ENCODE data around the gene SLC1A7. TPM values are rescaled to one million over a fixed set of nuclear protein-coding genes. Genes with fewer than 3 reads are reported as not detected.

Gene SLC1A7
- total and polyA plus RNA-seq, 2 of the 13 experiments (the other 11 are each of a cell fraction or from before 2014, with no cell fraction given) = 0.04 to 2.0 TPM

- TF ChIP-seq ZNF281 (CRISPR knock-in tag; IDR thresholded peaks at IDR 0.05; ENCODE audit: borderline replicate concordance) (peak; percentile 22; the same call in 1 of the 2 replicates), ZFP90 (CRISPR knock-in tag; IDR thresholded peaks at IDR 0.05; ENCODE audit: borderline replicate concordance) (no peak), NFYB (CRISPR knock-in tag; IDR thresholded peaks at IDR 0.05) (no peak), EP300 (IDR thresholded peaks at IDR 0.05; ENCODE audit: low read depth in 2 of 2, low read length in 2 of 2) (peak in 1 of 2 experiments; percentile 56; a peak in 3 of 4 replicates), EP300 (CRISPR knock-in tag; IDR thresholded peaks at IDR 0.05; ENCODE audit: borderline replicate concordance) (0 out of 2 replicates have a peak, but pooled peaks have one; percentile 29), BCL6 (CRISPR knock-in tag; IDR thresholded peaks at IDR 0.05) (peak; percentile 44; the same call in 1 of the 2 replicates), TAF15 (IDR thresholded peaks at IDR 0.05; ENCODE audit: low read depth, low read length, poor library complexity, severe bottlenecking) (no peak), HIVEP1 (CRISPR knock-in tag; IDR thresholded peaks at IDR 0.05) (peak; percentile 84), TFAP4 (IDR thresholded peaks at IDR 0.05; ENCODE audit: borderline replicate concordance, low read depth) (no peak; the same call in 1 of the 2 replicates), ISL2 (CRISPR knock-in tag; IDR thresholded peaks at IDR 0.05) (peak; percentile 48; the same call in 1 of the 2 replicates), ZNF616 (CRISPR knock-in tag; IDR thresholded peaks at IDR 0.05; ENCODE audit: low read depth) (0 out of 2 replicates have a peak, but pooled peaks have one; percentile 71), HINFP (CRISPR knock-in tag; IDR thresholded peaks at IDR 0.05; ENCODE audit: low read depth) (0 out of 2 replicates have a peak, but pooled peaks have one; percentile 51), ZNF670 (CRISPR knock-in tag; IDR thresholded peaks at IDR 0.05; ENCODE audit: borderline replicate concordance) (0 out of 2 replicates have a peak, but pooled peaks have one; percentile 70), ZNF12 (CRISPR knock-in tag; IDR thresholded peaks at IDR 0.05) (0 out of 2 replicates have a peak, but pooled peaks have one; percentile 16), GATAD1 (CRISPR knock-in tag; IDR thresholded peaks at IDR 0.05) (0 out of 2 replicates have a peak, but pooled peaks have one; percentile 41), ZNF331 (CRISPR knock-in tag; IDR thresholded peaks at IDR 0.05) (peak; percentile 38; the same call in 1 of the 2 replicates), SSRP1 (CRISPR knock-in tag; IDR thresholded peaks at IDR 0.05) (no peak), NR2F2 (IDR thresholded peaks at IDR 0.05; ENCODE audit: borderline replicate concordance, low read depth) (peak; percentile 75), ZNF580 (CRISPR knock-in tag; IDR thresholded peaks at IDR 0.05; ENCODE audit: borderline replicate concordance, low read depth) (peak; percentile 31; the same call in 1 of the 2 replicates), ZNF816 (CRISPR knock-in tag; IDR thresholded peaks at IDR 0.05; ENCODE audit: borderline replicate concordance) (peak; percentile 67; the same call in 1 of the 2 replicates), TGIF2 (CRISPR knock-in tag; IDR thresholded peaks at IDR 0.05) (0 out of 2 replicates have a peak, but pooled peaks have one; percentile 30), KAT7 (CRISPR knock-in tag; IDR thresholded peaks at IDR 0.05; ENCODE audit: borderline replicate concordance) (peak; percentile 11; the same call in 1 of the 2 replicates)
These were observed 52.8 kb downstream of the SLC1A7 start (continued) for GRCh38 chr1:53089478-53090226.

Measured in HepG2 (cell line).